Measurements from ENCODE around the gene FERMT1. TPM values are rescaled to one million over a fixed set of nuclear protein-coding genes. Genes with fewer than 3 reads are reported as not detected.

Gene FERMT1
- polyA plus RNA-seq, 1 experiment, result 2.8 TPM

DNA sequence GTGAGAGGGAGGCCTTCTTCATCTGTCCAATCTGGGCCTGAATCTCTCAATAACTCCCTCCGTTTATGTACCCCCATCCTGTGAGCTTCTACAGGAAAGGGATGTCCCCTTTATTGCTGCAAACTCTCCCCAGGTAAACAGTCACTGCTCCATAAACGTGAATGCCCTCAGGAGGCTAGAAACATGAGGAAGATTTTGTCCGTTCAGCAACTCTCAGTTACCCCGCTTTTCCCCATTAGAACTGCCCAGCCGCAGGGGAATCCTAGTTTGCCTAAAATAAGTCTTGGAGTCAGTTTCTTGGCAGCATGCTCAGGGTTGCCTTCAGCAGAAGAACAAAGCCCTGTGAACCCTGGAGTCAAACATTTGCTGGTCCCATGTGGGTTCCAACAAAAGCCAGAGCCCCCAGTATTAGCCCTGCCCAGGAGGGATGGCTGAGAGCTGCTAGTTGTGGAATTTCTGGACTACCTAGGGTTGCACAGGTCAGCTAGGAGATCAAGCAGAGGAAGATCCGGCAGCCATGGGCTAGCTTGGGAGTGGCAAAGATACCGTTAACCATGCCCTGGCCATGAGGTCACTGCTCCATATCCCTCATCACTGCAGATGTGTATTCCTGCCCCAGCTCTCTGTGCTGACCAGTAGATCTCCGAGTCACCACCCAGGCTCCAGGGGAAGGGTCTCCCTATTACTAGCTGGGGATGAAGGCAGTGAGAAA lies 69.6 kb downstream of the FERMT1 start:
- no peaks in the 10 kb centered on the region; the same call in 1 of the 2 replicates for H3K9me3 ChIP-seq (ENCODE audit: control insufficient read depth, insufficient read depth, low read length)
- DNase-seq (ENCODE audit: low read depth, low spot score), result no peak
- TF ChIP-seq, protein P1, sequence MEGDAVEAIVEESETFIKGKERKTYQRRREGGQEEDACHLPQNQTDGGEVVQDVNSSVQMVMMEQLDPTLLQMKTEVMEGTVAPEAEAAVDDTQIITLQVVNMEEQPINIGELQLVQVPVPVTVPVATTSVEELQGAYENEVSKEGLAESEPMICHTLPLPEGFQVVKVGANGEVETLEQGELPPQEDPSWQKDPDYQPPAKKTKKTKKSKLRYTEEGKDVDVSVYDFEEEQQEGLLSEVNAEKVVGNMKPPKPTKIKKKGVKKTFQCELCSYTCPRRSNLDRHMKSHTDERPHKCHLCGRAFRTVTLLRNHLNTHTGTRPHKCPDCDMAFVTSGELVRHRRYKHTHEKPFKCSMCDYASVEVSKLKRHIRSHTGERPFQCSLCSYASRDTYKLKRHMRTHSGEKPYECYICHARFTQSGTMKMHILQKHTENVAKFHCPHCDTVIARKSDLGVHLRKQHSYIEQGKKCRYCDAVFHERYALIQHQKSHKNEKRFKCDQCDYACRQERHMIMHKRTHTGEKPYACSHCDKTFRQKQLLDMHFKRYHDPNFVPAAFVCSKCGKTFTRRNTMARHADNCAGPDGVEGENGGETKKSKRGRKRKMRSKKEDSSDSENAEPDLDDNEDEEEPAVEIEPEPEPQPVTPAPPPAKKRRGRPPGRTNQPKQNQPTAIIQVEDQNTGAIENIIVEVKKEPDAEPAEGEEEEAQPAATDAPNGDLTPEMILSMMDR (IDR thresholded peaks at IDR 0.05; ENCODE audit: low read depth, low read length), result no peak
- POLR2A ChIA-PET, result no interaction called here
- peaks cover 26% of the 10 kb centered on the region for H3K27me3 ChIP-seq (ENCODE audit: control insufficient read depth, insufficient read depth, low read length)
- CTCF ChIA-PET, result interaction anchor here (1.0 kb wide), 1 partner anchor 21 kb away, joined by 3 read pairs; no protein-coding TSS in a partner anchor
- H3K27ac ChIP-seq (ENCODE audit: low read depth, low read length), result no peak overlapping the region
- no peak overlapping the region for H3K4me3 ChIP-seq (ENCODE audit: low read depth, low read length)

- TF ChIP-seq, protein P1 (IDR thresholded peaks at IDR 0.05; ENCODE audit: low read depth, low read length), result no peak
- peak overlapping the region; percentile 43; the same call in 1 of the 2 replicates for H3K4me3 ChIP-seq (ENCODE audit: low read depth, low read length)
Observed at GRCh38 chr20:6051505-6051904, 71.3 kb downstream of the FERMT1 start.

GRCh38 chr20:6048391-6048790 lies 74.4 kb downstream of the FERMT1 start:
- H3K4me3 ChIP-seq (ENCODE audit: low read depth, low read length), result no peak overlapping the region
- peaks cover 13% of the 10 kb centered on the region for H3K27me3 ChIP-seq (ENCODE audit: control insufficient read depth, insufficient read depth, low read length)
- no peak for DNase-seq (ENCODE audit: low read depth, low spot score)
- no peaks in the 10 kb centered on the region; the same call in 1 of the 2 replicates for H3K9me3 ChIP-seq (ENCODE audit: control insufficient read depth, insufficient read depth, low read length)
- ChIA-PET POLR2A (no interaction called here), CTCF (interaction anchor here (1.5 kb wide), 1 partner anchor 10 kb away, joined by 3 read pairs; no protein-coding TSS in a partner anchor)
- TF ChIP-seq, protein P1 (IDR thresholded peaks at IDR 0.05; ENCODE audit: low read depth, low read length), result no peak
- no peak overlapping the region for H3K27ac ChIP-seq (ENCODE audit: low read depth, low read length)

More at GRCh38 chr20:6051505-6051904, 71.3 kb downstream of the FERMT1 start:
- DNase-seq (ENCODE audit: low read depth, low spot score), result peak; percentile 11
- ChIA-PET POLR2A (no interaction called here), CTCF (no interaction called here)
- no peaks in the 10 kb centered on the region; the same call in 1 of the 2 replicates for H3K9me3 ChIP-seq (ENCODE audit: control insufficient read depth, insufficient read depth, low read length)
- no peak overlapping the region for H3K27ac ChIP-seq (ENCODE audit: low read depth, low read length)
- H3K27me3 ChIP-seq (ENCODE audit: control insufficient read depth, insufficient read depth, low read length), result peaks cover 21% of the 10 kb centered on the region

DNA sequence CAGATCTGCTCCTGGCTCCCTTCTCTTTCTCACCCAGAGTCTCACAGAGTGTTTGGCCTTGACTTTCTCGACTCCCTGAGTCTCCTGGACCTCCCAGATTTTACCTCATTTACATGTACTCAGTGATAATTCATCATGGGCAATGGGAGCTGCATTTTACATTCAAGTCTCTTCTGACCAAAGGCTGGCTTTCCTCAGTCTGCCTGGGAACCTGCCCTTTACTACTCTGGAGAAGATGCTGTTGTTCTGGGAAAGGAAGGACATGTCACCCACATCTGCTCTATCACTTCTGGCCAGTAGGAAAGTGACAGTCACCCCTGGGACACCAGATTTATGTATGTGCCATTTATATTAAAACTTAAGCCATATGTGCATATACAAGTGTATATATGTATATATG lies 76.4 kb downstream of the FERMT1 start:
- POLR2A ChIA-PET, result no interaction called here
- TF ChIP-seq, protein P1 (IDR thresholded peaks at IDR 0.05; ENCODE audit: low read depth, low read length), result no peak
- peaks cover 6% of the 10 kb centered on the region; the same call in 1 of the 2 replicates for H3K9me3 ChIP-seq (ENCODE audit: control insufficient read depth, insufficient read depth, low read length)
- H3K4me3 ChIP-seq (ENCODE audit: low read depth, low read length), result no peak overlapping the region
- H3K27ac ChIP-seq (ENCODE audit: low read depth, low read length), result no peak overlapping the region
- H3K27me3 ChIP-seq (ENCODE audit: control insufficient read depth, insufficient read depth, low read length), result peaks cover 5% of the 10 kb centered on the region
- no peak for DNase-seq (ENCODE audit: low read depth, low spot score)
- CTCF ChIA-PET, result interaction anchor here (0.5 kb wide), 1 partner anchor 720 kb away, joined by 8 read pairs; no protein-coding TSS in a partner anchor

DNA sequence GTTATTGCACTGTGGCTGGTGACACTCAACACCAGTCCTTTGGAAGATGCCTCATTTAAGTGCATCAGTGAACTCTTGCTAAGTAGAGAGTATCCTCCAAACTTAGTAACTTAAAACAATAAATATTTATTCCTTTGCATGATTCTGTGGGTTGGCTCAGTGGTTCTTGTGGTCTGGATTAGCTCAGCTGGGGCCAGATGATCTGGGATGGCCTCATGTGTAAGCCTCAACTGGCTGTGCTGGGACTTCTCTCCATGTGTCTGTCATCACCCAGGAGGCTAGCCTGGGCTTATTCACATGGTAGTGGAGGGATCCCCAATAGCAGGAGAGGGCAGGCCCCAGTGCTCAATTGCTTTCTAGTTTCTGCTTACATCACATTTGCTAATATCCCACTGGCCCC lies 77.3 kb downstream of the FERMT1 start:
- DNase-seq (ENCODE audit: low read depth, low spot score), result peak; percentile 26
- POLR2A ChIA-PET, result no interaction called here
- no peak overlapping the region for H3K27ac ChIP-seq (ENCODE audit: low read depth, low read length)
- TF ChIP-seq, protein P1 (IDR thresholded peaks at IDR 0.05; ENCODE audit: low read depth, low read length), result no peak
- H3K4me3 ChIP-seq (ENCODE audit: low read depth, low read length), result no peak overlapping the region
- CTCF ChIA-PET, result no interaction called here
- peaks cover 10% of the 10 kb centered on the region; the same call in 1 of the 2 replicates for H3K9me3 ChIP-seq (ENCODE audit: control insufficient read depth, insufficient read depth, low read length)
- peaks cover 3% of the 10 kb centered on the region for H3K27me3 ChIP-seq (ENCODE audit: control insufficient read depth, insufficient read depth, low read length)
